ENCODE results near the gene ITGB4.
"Not testable (repeated sequence)": the region's sequence is repeated elsewhere in the genome, so short reads cannot be mapped to it uniquely, and the experiment has no call there.

The ITGB4 gene

GRCh38 chr17:75773808-75774470 is 52.7 kb downstream of the ITGB4 start:
- Histone ChIP-seq H3K27me3 (replicated peaks; ENCODE audit: control insufficient read depth, insufficient read depth, low read length) (no peaks in the 10 kb centered on the region), H3K36me3 (ENCODE audit: control insufficient read depth, insufficient read depth, low read length) (peaks cover 13% of the 10 kb centered on the region), H3K4me3 (replicated peaks; ENCODE audit: low read depth, low read length) (no peak overlapping the region)
- no peak for TF ChIP-seq CTCF (IDR thresholded peaks at IDR 0.05; ENCODE audit: insufficient read depth, low read length, poor library complexity, severe bottlenecking)
- no peak for DNase-seq (ENCODE audit: extremely low read depth, insufficient read length)

GRCh38 chr17:75774471-75774990 is 53.3 kb downstream of the ITGB4 start:
- Histone ChIP-seq H3K27me3 (replicated peaks; ENCODE audit: control insufficient read depth, insufficient read depth, low read length) (no peaks in the 10 kb centered on the region), H3K36me3 (ENCODE audit: control insufficient read depth, insufficient read depth, low read length) (peaks cover 13% of the 10 kb centered on the region), H3K4me3 (replicated peaks; ENCODE audit: low read depth, low read length) (no peak overlapping the region)
- DNase-seq (ENCODE audit: extremely low read depth, insufficient read length) = no peak
- no peak for TF ChIP-seq CTCF (IDR thresholded peaks at IDR 0.05; ENCODE audit: insufficient read depth, low read length, poor library complexity, severe bottlenecking)

GRCh38 chr17:75774991-75775668 is 53.9 kb downstream of the ITGB4 start:
- no peak for DNase-seq (ENCODE audit: extremely low read depth, insufficient read length)

GRCh38 chr17:75776386-75777295 is 55.4 kb downstream of the ITGB4 start:
- Histone ChIP-seq H3K27me3 (replicated peaks; ENCODE audit: control insufficient read depth, insufficient read depth, low read length) (no peaks in the 10 kb centered on the region), H3K36me3 (ENCODE audit: control insufficient read depth, insufficient read depth, low read length) (peaks cover 13% of the 10 kb centered on the region), H3K4me3 (replicated peaks; ENCODE audit: low read depth, low read length) (no peak overlapping the region; the same call in 1 of the 2 replicates)
- TF ChIP-seq CTCF (IDR thresholded peaks at IDR 0.05; ENCODE audit: insufficient read depth, low read length, poor library complexity, severe bottlenecking) = no peak
- no peak for DNase-seq (ENCODE audit: extremely low read depth, insufficient read length)

More at GRCh38 chr17:75774991-75775668, 53.9 kb downstream of the ITGB4 start:
- peaks cover 13% of the 10 kb centered on the region for H3K36me3 ChIP-seq (ENCODE audit: control insufficient read depth, insufficient read depth, low read length)
- no peaks in the 10 kb centered on the region for H3K27me3 ChIP-seq (replicated peaks; ENCODE audit: control insufficient read depth, insufficient read depth, low read length)
- H3K4me3 ChIP-seq (replicated peaks; ENCODE audit: low read depth, low read length) = no peak overlapping the region
- no peak for TF ChIP-seq CTCF (IDR thresholded peaks at IDR 0.05; ENCODE audit: insufficient read depth, low read length, poor library complexity, severe bottlenecking)

- DNase-seq (ENCODE audit: extremely low read depth, insufficient read length) = no peak
- peaks cover 13% of the 10 kb centered on the region for H3K36me3 ChIP-seq (ENCODE audit: control insufficient read depth, insufficient read depth, low read length)
- no peak for TF ChIP-seq CTCF (IDR thresholded peaks at IDR 0.05; ENCODE audit: insufficient read depth, low read length, poor library complexity, severe bottlenecking)
- no peaks in the 10 kb centered on the region for H3K27me3 ChIP-seq (replicated peaks; ENCODE audit: control insufficient read depth, insufficient read depth, low read length)
- peak overlapping the region; percentile 88 for H3K4me3 ChIP-seq (replicated peaks; ENCODE audit: low read depth, low read length)
These were observed 56.1 kb downstream of the ITGB4 start for GRCh38 chr17:75777296-75777922.

- DNase-seq (ENCODE audit: extremely low read depth, insufficient read length); H3K27me3 ChIP-seq (replicated peaks; ENCODE audit: control insufficient read depth, insufficient read depth, low read length): not testable (repeated sequence)
- H3K36me3 ChIP-seq (ENCODE audit: control insufficient read depth, insufficient read depth, low read length) = peaks cover 13% of the 10 kb centered on the region
- peak overlapping the region; percentile 88 for H3K4me3 ChIP-seq (replicated peaks; ENCODE audit: low read depth, low read length)
These were observed 57.0 kb downstream of the ITGB4 start for GRCh38 chr17:75778066-75778860.
